Vagina (tissue), 2 donors: ENCODE data around the gene SLC25A34.

Experiments
- CTCF ChIP-seq, 3 experiments: fragments of 450-650 bp in 2 of 3; fragments of 200-600 bp in 1 of 3; sonication (generic) in 1 of 3; IDR thresholded peaks; one replicate each; pipeline ENCODE4 v1.5.1; 2017 to 2019; ENCODE audit warnings: antibody characterized with exemption in 3 of 3, mild to moderate bottlenecking in 2 of 3, moderate library complexity in 2 of 3
- POLR2AphosphoS5 ChIP-seq, 2 donors: sonication (generic); formaldehyde crosslinking; IDR thresholded peaks; one replicate each; pipeline ENCODE4 v1.9.0; 2017; ENCODE audit warnings: antibody characterized with exemption in 2 of 2, mild to moderate bottlenecking in 2 of 2, low read depth in 1 of 2; ENCODE audit not compliant: insufficient read depth in 1 of 2

GRCh38 chr1:15756143-15757015, 20.3 kb downstream of the SLC25A34 start:
- TF ChIP-seq POLR2AphosphoS5 (IDR thresholded peaks at IDR 0.05; ENCODE audit: insufficient read depth in 1 of 2, low read depth in 1 of 2): peak in 1 of 2 donors; percentile 20
- no peak for TF ChIP-seq CTCF (IDR thresholded peaks at IDR 0.05)
